Right lobe of liver (tissue), 4 donors: ENCODE measurements around the gene CCDC88C.

Source experiments
- CTCF ChIP-seq, 4 donors: fragments of 200-600 bp in 3 of 4; fragments of 450-650 bp in 1 of 4; IDR thresholded peaks; one replicate each; pipeline versions ENCODE4 v1.5.1 to v1.8.0; 2016 to 2022; ENCODE audit warnings: antibody characterized with exemption in 4 of 4, mild to moderate bottlenecking in 2 of 4
- POLR2A ChIP-seq: fragments of 450-650 bp; IDR thresholded peaks from one replicate; pipeline ENCODE4 v1.6.1; 2017; ENCODE audit warnings: antibody characterized with exemption, mild to moderate bottlenecking
- donor health status: DM: no; HTN: no; CAD: no.
- donor health status: DM: no; HTN: no; CAD: no.
- donor health status: DM: no; HTN: yes; CAD: no.

DNA sequence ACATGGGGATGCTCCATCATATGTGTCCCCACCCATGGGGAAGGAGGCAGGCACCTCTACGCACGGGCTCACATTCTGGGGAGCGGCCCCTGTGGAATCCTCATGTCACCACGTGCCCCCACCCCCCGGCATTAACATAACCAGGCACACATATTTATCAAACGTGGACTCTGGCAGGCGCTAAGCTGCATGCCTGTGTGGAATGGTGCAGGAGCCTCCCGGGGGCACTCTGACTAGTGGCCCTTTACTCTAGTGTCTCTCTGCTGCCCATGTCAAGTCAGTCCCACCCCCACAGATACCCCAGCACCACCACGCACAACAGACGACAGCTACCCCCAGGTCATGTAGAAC is 66.1 kb downstream of the CCDC88C start:
- TF ChIP-seq CTCF (IDR thresholded peaks at IDR 0.05) (no peak), POLR2A (no peak)
